Measurements from ENCODE around the gene CUBN. TPM values are rescaled to one million over a fixed set of nuclear protein-coding genes. Genes with fewer than 3 reads are reported as not detected.

CUBN gene
- total RNA-seq, 2 donors from 2014 or later: 0.65 to 0.76 TPM

DNA sequence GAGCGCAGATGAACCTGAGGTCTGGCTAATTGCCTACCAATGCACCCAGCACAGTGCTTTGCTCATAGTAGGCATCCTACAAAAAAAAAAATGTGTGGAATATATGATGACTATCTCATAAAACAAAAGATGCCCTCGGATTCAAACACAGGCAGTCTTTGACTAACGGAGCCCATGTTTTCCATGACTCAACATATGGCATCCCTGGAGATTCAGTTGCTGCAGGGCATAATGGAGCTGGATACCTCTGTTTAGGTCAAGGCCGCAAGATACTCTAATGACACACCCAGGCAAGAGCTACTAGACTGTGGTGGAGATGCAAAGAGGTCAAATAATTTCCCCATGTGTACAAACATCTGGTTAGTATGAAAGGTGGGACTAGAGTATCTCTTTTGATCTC is 16.3 kb downstream of the CUBN start:
- Mint-ChIP-seq H3K4me3 (no peak overlapping the region), H3K27me3 (ENCODE audit: low read depth) (no peaks in the 10 kb centered on the region), H3K36me3 (ENCODE audit: insufficient read depth in 2 of 2) (no peaks in the 10 kb centered on the region), H3K4me1 (ENCODE audit: low read depth) (peaks cover 7% of the 10 kb centered on the region), H3K27ac (no peak overlapping the region), H3K9me3 (no peaks in the 10 kb centered on the region)
- ATAC-seq (replicated peaks in 1 of 2): no peak
- no peak for DNase-seq

DNA sequence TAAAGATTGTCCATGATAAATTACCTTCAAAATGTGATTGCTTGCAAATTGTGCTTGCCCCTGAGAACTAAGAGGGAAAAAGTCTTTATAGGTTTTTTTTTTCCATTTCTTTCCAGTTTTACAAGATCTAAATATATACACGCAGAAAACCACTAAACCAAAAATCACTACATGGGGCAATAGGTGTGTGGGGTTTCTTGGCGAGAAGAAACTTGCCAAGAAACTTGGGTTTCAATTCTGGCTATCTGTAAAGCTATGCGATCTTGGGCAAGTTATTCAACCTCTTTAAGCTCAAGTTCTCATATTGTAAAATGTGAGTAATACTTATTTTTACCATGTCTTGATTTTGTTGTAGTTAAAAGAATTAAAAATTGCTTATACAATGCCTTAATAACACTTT is 17.0 kb downstream of the CUBN start:
- no peak overlapping the region for H3K4me3 Mint-ChIP-seq
- H3K27me3 Mint-ChIP-seq (ENCODE audit: low read depth): no peaks in the 10 kb centered on the region
- no peaks in the 10 kb centered on the region for H3K9me3 Mint-ChIP-seq
- H3K4me1 Mint-ChIP-seq (ENCODE audit: low read depth): peaks cover 7% of the 10 kb centered on the region
- ATAC-seq (replicated peaks in 1 of 2) (no peak), DNase-seq (no peak)
- no peak overlapping the region for H3K27ac Mint-ChIP-seq
- H3K36me3 Mint-ChIP-seq (ENCODE audit: insufficient read depth in 2 of 2): no peaks in the 10 kb centered on the region

DNA sequence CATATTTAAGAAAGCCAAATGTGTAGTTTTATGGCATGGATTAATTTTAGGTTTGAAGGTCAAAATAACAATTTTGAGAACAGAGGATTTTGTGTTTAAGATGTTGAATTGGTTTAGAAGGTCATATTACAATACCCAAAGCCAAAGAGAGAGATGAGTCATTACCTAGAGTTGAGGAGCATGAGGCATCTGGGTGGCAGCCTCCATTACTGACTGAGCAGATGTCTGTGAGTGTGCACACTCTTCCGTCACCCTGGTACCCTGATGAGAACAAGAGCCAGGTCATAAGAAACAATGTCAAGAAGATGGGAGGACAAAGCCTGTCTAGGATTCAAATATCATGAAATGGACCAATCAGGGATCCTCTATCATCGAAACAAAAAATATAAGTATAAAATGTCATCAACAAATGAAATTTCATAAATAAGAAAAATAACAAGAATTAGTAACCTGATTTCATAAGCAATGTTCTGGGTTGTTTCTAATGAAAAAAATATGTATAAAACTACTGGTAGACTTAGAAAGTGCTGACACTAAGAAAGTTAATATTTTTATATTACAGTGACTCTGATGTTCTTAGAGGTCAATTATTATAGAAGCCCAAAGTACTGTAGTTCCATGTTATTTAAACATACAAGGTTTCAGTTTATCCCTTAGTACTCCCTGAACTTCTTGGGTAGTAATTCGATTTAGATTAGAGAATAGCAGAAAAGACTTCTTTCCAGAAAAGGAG is 20.0 kb downstream of the CUBN start:
- DNase-seq (no peak), ATAC-seq (replicated peaks in 1 of 2) (peak; percentile 67 to 70)
- Mint-ChIP-seq H3K27me3 (ENCODE audit: low read depth) (no peaks in the 10 kb centered on the region), H3K9me3 (no peaks in the 10 kb centered on the region), H3K27ac (no peak overlapping the region), H3K36me3 (ENCODE audit: insufficient read depth in 2 of 2) (no peaks in the 10 kb centered on the region), H3K4me1 (ENCODE audit: low read depth) (peaks cover 7% of the 10 kb centered on the region), H3K4me3 (no peak overlapping the region)

DNA sequence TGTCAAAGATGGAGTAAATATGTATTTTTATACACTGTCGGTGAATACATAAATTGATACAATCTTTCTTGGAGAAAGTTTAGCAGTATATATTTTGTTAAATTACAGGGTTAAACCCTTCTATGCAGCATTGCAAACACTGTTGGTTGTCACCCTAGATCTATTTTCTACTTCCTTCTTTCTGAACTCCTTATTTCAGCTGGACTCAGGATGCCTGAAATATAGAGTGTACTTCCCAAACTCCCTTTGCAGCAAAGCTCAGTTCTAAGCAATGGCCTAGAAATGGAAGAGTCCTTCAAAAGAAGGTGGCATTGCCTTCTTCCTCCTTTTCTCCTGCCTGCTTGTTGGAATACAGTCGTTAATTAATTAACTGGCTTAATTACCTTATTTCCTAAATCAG is 20.6 kb downstream of the CUBN start:
- DNase-seq: no peak
- Mint-ChIP-seq H3K27me3 (ENCODE audit: low read depth) (no peaks in the 10 kb centered on the region), H3K9me3 (no peaks in the 10 kb centered on the region), H3K27ac (no peak overlapping the region), H3K4me1 (ENCODE audit: low read depth) (peaks cover 7% of the 10 kb centered on the region), H3K4me3 (no peak overlapping the region), H3K36me3 (ENCODE audit: insufficient read depth in 2 of 2) (no peaks in the 10 kb centered on the region)
- ATAC-seq (replicated peaks in 1 of 2): no peak

DNA sequence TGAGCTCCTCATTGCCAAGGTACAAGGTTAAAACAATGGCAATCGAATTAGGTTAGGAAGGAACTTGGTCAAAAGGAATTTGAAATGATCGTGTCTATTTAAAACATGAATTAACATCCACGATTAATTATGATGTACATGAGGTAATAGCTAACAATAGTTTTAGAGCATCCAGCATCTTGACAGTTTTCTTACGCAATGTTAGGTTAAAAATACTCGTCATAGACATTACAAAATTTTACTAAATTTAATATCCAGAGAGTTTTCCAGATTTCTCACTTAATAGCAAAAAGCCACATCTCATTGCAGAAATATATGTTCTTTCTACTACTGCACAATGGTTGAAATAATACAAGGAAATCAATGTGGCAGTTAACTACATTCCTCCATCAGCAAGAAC is 22.6 kb downstream of the CUBN start:
- Mint-ChIP-seq H3K4me3 (no peak overlapping the region), H3K36me3 (ENCODE audit: insufficient read depth in 2 of 2) (no peaks in the 10 kb centered on the region), H3K27ac (no peak overlapping the region), H3K4me1 (ENCODE audit: low read depth) (peaks cover 7% of the 10 kb centered on the region), H3K27me3 (ENCODE audit: low read depth) (no peaks in the 10 kb centered on the region), H3K9me3 (no peaks in the 10 kb centered on the region)
- DNase-seq: no peak
- no peak for ATAC-seq (replicated peaks in 1 of 2)

DNA sequence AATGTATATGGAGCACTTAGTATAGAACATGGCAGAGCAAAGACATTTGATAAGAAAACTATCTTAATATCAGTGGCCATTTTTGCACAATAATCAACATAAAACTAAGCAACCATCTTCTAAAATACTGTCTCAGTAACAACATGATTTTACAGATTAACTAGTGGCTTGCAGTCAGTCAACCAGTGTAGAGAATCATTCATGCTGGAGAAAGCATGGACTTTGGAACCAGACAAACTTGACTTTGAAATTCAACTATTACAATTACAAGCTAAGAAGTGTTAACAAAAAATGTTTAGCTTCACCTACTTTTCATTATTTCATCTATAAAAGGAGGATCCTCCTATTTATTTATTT is 27.7 kb downstream of the CUBN start:
- Mint-ChIP-seq H3K4me3 (no peak overlapping the region), H3K36me3 (ENCODE audit: insufficient read depth in 2 of 2) (no peaks in the 10 kb centered on the region), H3K27me3 (ENCODE audit: low read depth) (no peaks in the 10 kb centered on the region), H3K9me3 (peaks cover 0 to under 1% of the 10 kb centered on the region in 2 donors), H3K27ac (no peak overlapping the region), H3K4me1 (ENCODE audit: low read depth) (peaks cover 3% of the 10 kb centered on the region)
- ATAC-seq (replicated peaks in 1 of 2) (no peak), DNase-seq (no peak)

DNA sequence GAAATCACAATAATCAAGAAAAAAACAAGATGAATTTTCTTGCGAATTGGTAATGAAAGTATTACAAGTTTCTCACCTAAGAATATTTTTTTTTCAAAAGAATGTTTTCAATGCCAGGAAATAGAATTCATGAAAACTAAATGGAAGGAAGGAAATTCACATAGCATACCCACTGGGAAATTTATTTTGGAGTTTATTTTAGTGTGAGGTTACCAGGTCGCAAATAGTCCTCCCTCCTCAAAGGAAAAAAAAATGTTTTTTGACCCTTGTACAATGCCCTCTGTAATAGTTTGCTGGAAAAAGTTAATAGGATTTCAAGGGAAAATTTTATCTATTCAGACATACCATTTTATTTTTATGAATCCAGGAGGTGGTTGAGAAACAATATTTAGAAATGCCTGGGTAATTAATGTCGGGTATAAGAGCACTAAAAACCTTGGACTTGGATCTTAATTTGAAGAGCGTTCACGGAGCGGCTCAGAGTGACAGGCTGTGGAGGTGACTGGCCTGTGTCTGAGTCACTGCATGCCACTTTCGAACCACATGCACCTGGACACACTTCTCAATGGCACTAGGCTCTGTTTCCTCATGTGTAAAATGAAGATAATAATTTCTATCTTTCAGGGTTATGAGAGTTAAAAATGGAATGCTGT is 28.2 kb downstream of the CUBN start:
- no peak for ATAC-seq (replicated peaks in 1 of 2)
- no peak for DNase-seq
- peaks cover 0 to 2% of the 10 kb centered on the region in 2 donors for H3K9me3 Mint-ChIP-seq
- H3K4me3 Mint-ChIP-seq: no peak overlapping the region
- peaks cover 6% of the 10 kb centered on the region for H3K4me1 Mint-ChIP-seq (ENCODE audit: low read depth)
- H3K36me3 Mint-ChIP-seq (ENCODE audit: insufficient read depth in 2 of 2): no peaks in the 10 kb centered on the region
- H3K27ac Mint-ChIP-seq: no peak overlapping the region
- no peaks in the 10 kb centered on the region for H3K27me3 Mint-ChIP-seq (ENCODE audit: low read depth)

DNA sequence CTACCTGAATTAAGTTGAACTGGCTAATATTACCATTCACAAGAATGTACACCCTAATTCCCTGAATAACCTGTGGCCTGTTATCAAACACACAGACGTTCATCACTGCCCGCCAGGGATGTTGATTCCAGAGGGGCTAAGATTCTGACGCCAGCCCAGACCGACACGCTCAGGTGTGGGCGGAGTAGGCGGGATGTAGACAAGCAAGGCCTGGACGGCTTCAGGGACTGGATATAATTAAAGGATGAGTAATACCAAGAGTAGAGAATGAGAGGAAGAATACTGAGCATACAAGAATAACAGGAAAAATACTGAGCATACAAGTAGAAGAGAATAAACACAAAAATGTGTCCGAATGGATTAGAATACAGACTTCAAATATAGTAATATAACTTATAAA is 29.0 kb downstream of the CUBN start:
- peaks cover 6% of the 10 kb centered on the region for H3K4me1 Mint-ChIP-seq (ENCODE audit: low read depth)
- no peaks in the 10 kb centered on the region for H3K27me3 Mint-ChIP-seq (ENCODE audit: low read depth)
- H3K36me3 Mint-ChIP-seq (ENCODE audit: insufficient read depth in 2 of 2): no peaks in the 10 kb centered on the region
- no peak overlapping the region for H3K4me3 Mint-ChIP-seq
- DNase-seq (no peak), ATAC-seq (replicated peaks in 1 of 2) (no peak)
- no peak overlapping the region for H3K27ac Mint-ChIP-seq
- peaks cover 0 to 5% of the 10 kb centered on the region in 2 donors for H3K9me3 Mint-ChIP-seq

DNA sequence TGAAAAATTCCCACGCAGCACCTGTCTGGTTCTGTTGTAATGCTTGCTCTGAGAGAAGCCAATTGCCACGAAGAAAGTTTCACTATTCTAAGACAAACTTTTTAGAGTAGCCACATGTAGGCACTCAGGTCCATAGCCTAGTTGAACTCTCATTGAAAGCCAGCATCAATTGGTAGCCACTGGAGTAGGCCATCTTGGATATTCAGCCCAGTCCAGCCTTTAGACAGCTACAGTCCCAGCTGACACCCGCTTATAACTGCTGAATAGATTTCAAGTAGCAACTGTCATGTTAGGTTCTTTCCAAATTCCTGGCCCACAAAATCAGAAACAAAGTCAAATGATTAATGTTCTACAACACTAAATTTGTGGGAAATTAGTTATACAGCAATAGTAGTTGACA is 31.6 kb downstream of the CUBN start:
- ATAC-seq (replicated peaks in 1 of 2) (no peak), DNase-seq (no peak)
- H3K4me3 Mint-ChIP-seq: no peak overlapping the region
- H3K4me1 Mint-ChIP-seq (ENCODE audit: low read depth): peaks cover 6% of the 10 kb centered on the region
- peaks cover 2 to 8% of the 10 kb centered on the region in 2 donors for H3K36me3 Mint-ChIP-seq (ENCODE audit: insufficient read depth in 2 of 2)
- no peak overlapping the region for H3K27ac Mint-ChIP-seq
- H3K27me3 Mint-ChIP-seq (ENCODE audit: low read depth): no peaks in the 10 kb centered on the region
- peaks cover 2 to 9% of the 10 kb centered on the region in 2 donors for H3K9me3 Mint-ChIP-seq

DNA sequence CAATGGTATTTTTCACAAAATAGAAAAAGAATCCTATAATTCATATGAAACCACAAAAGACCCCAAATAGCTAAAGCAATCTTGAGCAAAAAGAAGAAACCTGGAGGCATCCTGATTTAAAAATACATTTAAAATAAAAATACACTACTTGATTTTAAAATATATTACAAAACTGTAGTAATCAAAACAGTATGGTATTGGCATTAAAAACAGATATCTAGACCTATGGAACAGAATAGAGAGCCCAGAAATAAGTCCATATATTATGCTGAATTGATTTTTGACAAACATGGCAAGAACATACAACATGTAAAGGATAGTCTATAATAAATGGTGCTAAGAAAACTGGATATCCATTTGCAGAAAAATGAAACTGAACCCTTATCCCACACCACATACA is 34.8 kb downstream of the CUBN start:
- Mint-ChIP-seq H3K4me3 (no peak overlapping the region), H3K36me3 (ENCODE audit: insufficient read depth in 2 of 2) (peaks cover 2 to 8% of the 10 kb centered on the region in 2 donors), H3K27me3 (ENCODE audit: low read depth) (no peaks in the 10 kb centered on the region), H3K4me1 (ENCODE audit: low read depth) (peaks cover 6% of the 10 kb centered on the region), H3K27ac (no peak overlapping the region), H3K9me3 (peaks cover 2 to 11% of the 10 kb centered on the region in 2 donors)
- no peak for ATAC-seq (replicated peaks in 1 of 2)
- DNase-seq: no peak

DNA sequence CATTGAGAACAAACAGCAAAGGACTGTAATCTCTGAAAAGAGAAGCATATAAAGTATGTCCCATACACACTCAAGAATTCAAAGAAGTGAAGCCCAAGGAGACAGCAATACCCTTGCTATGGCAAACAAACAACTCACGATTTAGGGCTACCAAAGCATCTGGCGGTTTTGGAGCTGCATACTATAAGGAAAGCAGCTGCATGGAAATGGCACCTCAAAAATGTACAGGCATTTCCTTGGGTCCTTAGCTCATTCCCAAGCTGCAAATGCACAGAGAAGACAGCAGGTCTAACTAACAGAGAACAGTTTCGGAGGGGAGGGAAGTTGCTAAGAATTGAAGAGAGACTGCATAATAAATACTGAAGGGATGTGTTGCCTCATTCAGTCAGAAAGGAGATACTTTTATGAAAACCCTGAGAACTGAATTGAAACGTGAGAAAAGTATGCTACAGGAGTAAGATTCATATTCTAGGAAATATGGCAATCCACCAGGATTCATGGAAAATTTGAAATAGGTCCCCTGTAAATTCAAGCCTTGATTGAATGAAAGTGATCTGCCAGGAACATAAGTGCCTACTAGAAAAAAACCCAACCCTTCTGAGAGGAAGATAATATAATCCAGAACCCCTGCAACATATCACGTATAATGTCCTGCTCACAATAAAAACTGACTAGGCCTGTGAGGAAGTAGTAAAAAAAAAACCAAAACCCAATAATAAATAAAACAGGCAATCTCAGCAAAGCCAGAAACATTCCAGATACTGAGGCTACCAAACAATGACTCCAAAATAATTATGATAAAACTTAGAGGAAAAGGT is 36.4 kb downstream of the CUBN start:
- Mint-ChIP-seq H3K27me3 (ENCODE audit: low read depth) (no peaks in the 10 kb centered on the region), H3K4me1 (ENCODE audit: low read depth) (peaks cover 6% of the 10 kb centered on the region), H3K27ac (peak overlapping the region; percentile 17), H3K9me3 (peaks cover 2 to 11% of the 10 kb centered on the region in 2 donors), H3K4me3 (no peak overlapping the region), H3K36me3 (ENCODE audit: insufficient read depth in 2 of 2) (peaks cover 2 to 8% of the 10 kb centered on the region in 2 donors)
- no peak for DNase-seq
- no peak for ATAC-seq (replicated peaks in 1 of 2)

DNA sequence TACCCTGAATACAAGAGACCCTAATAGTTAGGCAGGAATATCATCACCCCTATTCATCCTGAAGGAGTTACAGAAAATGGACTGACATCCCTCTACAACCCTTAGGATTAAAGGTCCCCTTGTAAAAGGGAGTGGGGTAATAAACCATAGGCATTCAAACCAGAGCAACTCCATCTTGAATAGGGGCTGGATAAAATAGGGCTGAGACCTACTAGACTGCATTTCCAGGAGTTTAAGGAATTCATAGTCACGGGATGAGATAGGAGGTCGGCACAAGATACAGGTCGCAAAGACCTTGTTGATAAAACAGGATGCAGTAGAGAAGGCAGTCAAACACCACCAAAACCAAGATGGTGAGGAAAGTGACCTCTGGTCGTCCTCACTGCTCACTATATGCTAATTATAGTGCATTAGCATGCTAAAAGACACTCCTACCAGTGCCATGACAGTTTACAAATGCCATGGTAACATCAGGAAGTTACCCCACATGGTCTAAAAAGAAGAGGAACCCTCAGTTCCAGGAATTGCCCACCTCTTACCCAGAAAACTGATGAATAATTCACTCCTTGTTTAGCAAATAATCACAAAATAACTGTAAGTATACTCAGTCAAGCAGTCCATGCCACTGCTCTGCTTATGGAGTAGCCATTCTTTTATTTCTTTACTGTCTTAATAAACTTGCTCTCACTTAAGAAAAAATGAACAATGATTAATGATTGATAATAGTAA is 37.2 kb downstream of the CUBN start:
- ATAC-seq (replicated peaks in 1 of 2): no peak
- H3K36me3 Mint-ChIP-seq (ENCODE audit: insufficient read depth in 2 of 2): peaks cover 2 to 8% of the 10 kb centered on the region in 2 donors

More for the DNA sequence above, 37.2 kb downstream of the CUBN start:
- Mint-ChIP-seq H3K9me3 (peaks cover 2 to 11% of the 10 kb centered on the region in 2 donors), H3K27me3 (ENCODE audit: low read depth) (no peaks in the 10 kb centered on the region), H3K27ac (peak overlapping the region; percentile 17), H3K4me3 (no peak overlapping the region), H3K4me1 (ENCODE audit: low read depth) (peaks cover 6% of the 10 kb centered on the region)
- no peak for DNase-seq

All from activated T-cell treated with anti-CD3 and anti-CD28 coated beads, Interleukin-2, amount 50 U/mL, for 72 hours (primary cell).